ENCODE measurements around the gene ASPHD1. TPM values are rescaled to one million over a fixed set of nuclear protein-coding genes. Genes with fewer than 3 reads are reported as not detected.
"Not testable (repeated sequence)": the region's sequence is repeated elsewhere in the genome, so short reads cannot be mapped to it uniquely, and the experiment has no call there.

ASPHD1 gene
- total RNA-seq, 4 donors from 2014 or later: 0.33 TPM; not detected in 3

DNA sequence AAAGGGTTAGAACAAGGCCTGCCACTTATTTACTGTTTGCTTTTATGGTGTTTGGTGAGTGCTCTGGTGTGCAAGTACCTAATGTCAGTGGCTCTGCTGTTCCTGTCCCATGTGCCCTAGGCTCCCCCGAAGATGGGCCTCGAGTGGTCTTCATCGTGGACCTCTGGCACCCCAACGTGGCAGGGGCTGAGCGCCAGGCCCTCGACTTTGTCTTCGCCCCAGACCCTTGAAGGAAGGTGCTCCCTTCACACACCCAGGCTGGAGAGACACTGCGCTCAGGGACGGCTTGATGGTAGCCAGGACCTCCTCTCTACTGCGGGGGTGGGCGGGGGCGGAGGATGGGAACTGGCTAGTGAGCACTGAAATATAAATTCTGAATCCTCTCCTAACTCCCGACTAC lies 5.4 kb downstream of the ASPHD1 start:
- Histone ChIP-seq H3K27me3 (peaks cover 0 to 12% (median 0%) of the 10 kb centered on the region in 4 donors), H3K36me3 (peaks cover 0 to 8% (median 3%) of the 10 kb centered on the region in 4 donors), H3K4me3 (no peak overlapping the region), H3K4me1 (peaks cover under 1 to 6% (median 2%) of the 10 kb centered on the region in 4 donors), H3K27ac (replicated peaks in 1 of 4) (no peak overlapping the region), H3K9me3 (no peaks in the 10 kb centered on the region)
- DNase-seq (ENCODE audit: extremely low spot score): no peak
- 80% methylated on average over 13 of the region's 13 CpGs for WGBS
- no peak for TF ChIP-seq EP300 (IDR thresholded peaks at IDR 0.05)
- no peak for TF ChIP-seq POLR2AphosphoS5 (IDR thresholded peaks at IDR 0.05)
- TF ChIP-seq POLR2A (IDR thresholded peaks at IDR 0.05; ENCODE audit: low read depth): no peak
- intact Hi-C loops (cut with DNase I): no loop called here

DNA sequence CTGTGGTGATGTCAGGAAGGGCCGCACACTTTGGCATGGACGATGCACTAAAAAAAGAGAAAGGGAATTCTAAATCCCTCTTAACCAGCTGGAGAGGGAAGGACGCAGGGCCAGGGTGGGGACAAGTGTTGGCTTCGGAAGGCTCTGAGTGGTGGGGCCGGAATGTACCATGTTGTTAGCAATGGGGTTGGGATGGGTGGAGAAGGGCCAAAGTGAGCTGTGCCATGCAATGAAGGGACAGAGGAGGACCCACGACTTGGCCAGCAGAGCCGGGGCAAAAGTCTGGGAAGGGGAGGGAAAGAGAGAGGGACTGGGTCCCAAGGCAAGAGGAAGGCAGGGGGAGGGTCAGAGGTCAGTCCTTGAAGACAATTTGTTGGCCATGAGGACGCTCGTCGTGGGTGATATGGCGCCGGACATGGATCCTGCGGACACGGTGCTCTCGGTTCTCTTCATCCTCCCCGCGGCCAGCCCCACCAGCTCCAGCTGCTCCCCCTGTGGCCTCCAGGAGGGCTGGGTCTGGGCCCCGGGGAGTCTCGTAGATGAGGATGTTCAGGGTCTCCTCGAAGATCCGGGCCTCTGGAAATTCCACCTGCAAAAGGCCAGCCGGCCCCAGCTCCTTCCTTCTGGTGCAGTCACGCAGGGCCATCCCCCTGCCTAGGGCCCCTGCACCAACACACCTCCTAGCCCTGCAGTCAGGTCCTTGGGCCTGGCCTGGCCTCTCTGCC lies 6.4 kb downstream of the ASPHD1 start:
- H3K9me3 ChIP-seq: no peaks in the 10 kb centered on the region
- 84% methylated on average over 13 of the region's 23 CpGs for WGBS
- peaks cover 0 to 8% (median 5%) of the 10 kb centered on the region in 4 donors for H3K36me3 ChIP-seq
- no peaks in the 10 kb centered on the region for H3K4me1 ChIP-seq
- no peak overlapping the region for H3K27ac ChIP-seq (replicated peaks in 1 of 4)
- TF ChIP-seq POLR2A (IDR thresholded peaks at IDR 0.05; ENCODE audit: low read depth) (no peak), EP300 (IDR thresholded peaks at IDR 0.05) (no peak), POLR2AphosphoS5 (IDR thresholded peaks at IDR 0.05) (no peak)
- TF ChIP-seq, protein P1, sequence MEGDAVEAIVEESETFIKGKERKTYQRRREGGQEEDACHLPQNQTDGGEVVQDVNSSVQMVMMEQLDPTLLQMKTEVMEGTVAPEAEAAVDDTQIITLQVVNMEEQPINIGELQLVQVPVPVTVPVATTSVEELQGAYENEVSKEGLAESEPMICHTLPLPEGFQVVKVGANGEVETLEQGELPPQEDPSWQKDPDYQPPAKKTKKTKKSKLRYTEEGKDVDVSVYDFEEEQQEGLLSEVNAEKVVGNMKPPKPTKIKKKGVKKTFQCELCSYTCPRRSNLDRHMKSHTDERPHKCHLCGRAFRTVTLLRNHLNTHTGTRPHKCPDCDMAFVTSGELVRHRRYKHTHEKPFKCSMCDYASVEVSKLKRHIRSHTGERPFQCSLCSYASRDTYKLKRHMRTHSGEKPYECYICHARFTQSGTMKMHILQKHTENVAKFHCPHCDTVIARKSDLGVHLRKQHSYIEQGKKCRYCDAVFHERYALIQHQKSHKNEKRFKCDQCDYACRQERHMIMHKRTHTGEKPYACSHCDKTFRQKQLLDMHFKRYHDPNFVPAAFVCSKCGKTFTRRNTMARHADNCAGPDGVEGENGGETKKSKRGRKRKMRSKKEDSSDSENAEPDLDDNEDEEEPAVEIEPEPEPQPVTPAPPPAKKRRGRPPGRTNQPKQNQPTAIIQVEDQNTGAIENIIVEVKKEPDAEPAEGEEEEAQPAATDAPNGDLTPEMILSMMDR (IDR thresholded peaks at IDR 0.05): no peak
- intact Hi-C loops (cut with DNase I): no loop called here
- peaks cover 0 to 2% (median 0%) of the 10 kb centered on the region in 4 donors for H3K27me3 ChIP-seq
- no peak for DNase-seq (ENCODE audit: extremely low spot score)
- no peak overlapping the region for H3K4me3 ChIP-seq

GRCh38 chr16:29907973-29908372 lies 7.7 kb downstream of the ASPHD1 start:
- Histone ChIP-seq H3K27me3 (no peaks in the 10 kb centered on the region), H3K27ac (replicated peaks in 1 of 4) (no peak overlapping the region), H3K4me3 (no peak overlapping the region), H3K36me3 (peaks cover 0 to 8% (median 6%) of the 10 kb centered on the region in 4 donors), H3K9me3 (no peaks in the 10 kb centered on the region), H3K4me1 (no peaks in the 10 kb centered on the region)
- TF ChIP-seq POLR2AphosphoS5 (IDR thresholded peaks at IDR 0.05) (no peak), EP300 (IDR thresholded peaks at IDR 0.05) (no peak)
- TF ChIP-seq, protein P1 (IDR thresholded peaks at IDR 0.05): no peak
- DNase-seq (ENCODE audit: extremely low spot score): no peak
- WGBS: 73% methylated on average over 2 of the region's 2 CpGs
- intact Hi-C loops (cut with DNase I): no loop called here

DNA sequence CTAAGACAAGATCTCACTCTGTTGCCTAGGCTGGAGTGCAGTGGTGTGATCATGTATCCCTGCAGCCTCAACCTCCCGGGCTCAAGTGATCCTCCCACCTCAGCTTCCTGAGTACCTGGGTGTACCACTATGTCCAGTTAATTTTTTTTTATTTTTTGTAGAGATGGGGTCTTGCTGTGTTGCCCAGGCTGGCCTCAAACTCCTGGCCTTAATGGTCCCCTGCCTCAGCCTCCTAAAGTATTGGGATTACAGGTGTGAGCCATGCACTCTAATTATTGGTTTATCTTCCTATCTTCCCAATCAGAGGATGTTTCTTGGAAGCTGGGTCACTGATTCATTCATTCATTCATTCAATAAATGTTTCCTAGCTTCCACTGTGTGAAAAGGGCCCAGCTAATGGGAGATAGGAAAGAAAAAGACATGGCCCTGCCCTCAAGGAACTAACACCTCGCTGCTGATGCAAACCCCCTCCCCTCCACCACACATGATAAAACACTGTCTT lies 8.5 kb downstream of the ASPHD1 start:
- TF ChIP-seq POLR2A (IDR thresholded peaks at IDR 0.05; ENCODE audit: low read depth) (no peak), POLR2AphosphoS5 (IDR thresholded peaks at IDR 0.05) (no peak), EP300 (IDR thresholded peaks at IDR 0.05) (no peak)
- intact Hi-C loops (cut with DNase I): no loop called here
- no peak for DNase-seq (ENCODE audit: extremely low spot score)

GRCh38 chr16:29909391-29909790 lies 9.1 kb downstream of the ASPHD1 start:
- WGBS: 77% methylated on average over 2 of the region's 2 CpGs
- TF ChIP-seq, protein P1 (IDR thresholded peaks at IDR 0.05): no peak
- no peak for TF ChIP-seq POLR2AphosphoS5 (IDR thresholded peaks at IDR 0.05)
- no peak for TF ChIP-seq POLR2A (IDR thresholded peaks at IDR 0.05; ENCODE audit: low read depth)
- TF ChIP-seq EP300 (IDR thresholded peaks at IDR 0.05): no peak
- intact Hi-C loops (cut with DNase I): no loop called here
- Histone ChIP-seq H3K36me3 (peaks cover 0 to 20% (median 12%) of the 10 kb centered on the region in 4 donors), H3K4me1 (no peaks in the 10 kb centered on the region), H3K27ac (replicated peaks in 1 of 4) (no peak overlapping the region), H3K4me3 (no peak overlapping the region), H3K27me3 (no peaks in the 10 kb centered on the region), H3K9me3 (no peaks in the 10 kb centered on the region)
- DNase-seq (ENCODE audit: extremely low spot score): no peak

More for the DNA sequence above, 8.5 kb downstream of the ASPHD1 start:
- Histone ChIP-seq H3K36me3 (peaks cover 0 to 14% (median 9%) of the 10 kb centered on the region in 4 donors), H3K4me3 (no peak overlapping the region), H3K9me3 (no peaks in the 10 kb centered on the region), H3K27me3 (no peaks in the 10 kb centered on the region), H3K4me1 (no peaks in the 10 kb centered on the region), H3K27ac (replicated peaks in 1 of 4) (no peak overlapping the region)
- WGBS: 88% methylated on average over 2 of the region's 2 CpGs

DNA sequence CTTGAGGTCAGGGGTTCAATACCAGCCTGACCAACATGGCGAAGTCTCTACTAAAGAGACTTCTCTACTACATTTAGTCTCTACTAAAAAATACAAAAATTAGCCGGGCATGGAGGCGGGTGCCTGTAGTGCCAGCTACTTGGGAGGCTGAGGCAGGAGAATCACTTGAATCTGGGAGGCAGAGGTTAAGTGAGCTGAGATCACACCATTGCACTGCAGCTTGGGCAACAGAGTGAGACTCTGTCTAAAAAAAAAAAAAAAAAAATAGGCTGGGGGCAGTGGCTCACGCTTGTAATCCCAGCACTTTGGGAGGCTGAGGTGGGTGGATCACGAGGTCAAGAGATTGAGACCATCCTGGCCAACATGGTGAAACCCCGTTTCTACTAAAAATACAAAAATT lies 9.6 kb downstream of the ASPHD1 start:
- H3K9me3 ChIP-seq; H3K4me1 ChIP-seq; DNase-seq (ENCODE audit: extremely low spot score); intact Hi-C loops (cut with DNase I); H3K27ac ChIP-seq (replicated peaks in 1 of 4); H3K27me3 ChIP-seq; H3K4me3 ChIP-seq: not testable (repeated sequence)
- H3K36me3 ChIP-seq: peaks cover 0 to 25% (median 14%) of the 10 kb centered on the region in 4 donors
- WGBS: 76% methylated on average over 6 of the region's 6 CpGs
